Pons (tissue), 1 donor: ENCODE results near the gene CACNB1.
"Not testable (repeated sequence)": the region's sequence is repeated elsewhere in the genome, so short reads cannot be mapped to it uniquely, and the experiment has no call there.

Experiments
- DNase-seq: peaks from one replicate; pipeline ENCODE4 v3.0.0-alpha.2; 2016; ENCODE audit warnings: low spot score

The CACNB1 gene

DNA sequence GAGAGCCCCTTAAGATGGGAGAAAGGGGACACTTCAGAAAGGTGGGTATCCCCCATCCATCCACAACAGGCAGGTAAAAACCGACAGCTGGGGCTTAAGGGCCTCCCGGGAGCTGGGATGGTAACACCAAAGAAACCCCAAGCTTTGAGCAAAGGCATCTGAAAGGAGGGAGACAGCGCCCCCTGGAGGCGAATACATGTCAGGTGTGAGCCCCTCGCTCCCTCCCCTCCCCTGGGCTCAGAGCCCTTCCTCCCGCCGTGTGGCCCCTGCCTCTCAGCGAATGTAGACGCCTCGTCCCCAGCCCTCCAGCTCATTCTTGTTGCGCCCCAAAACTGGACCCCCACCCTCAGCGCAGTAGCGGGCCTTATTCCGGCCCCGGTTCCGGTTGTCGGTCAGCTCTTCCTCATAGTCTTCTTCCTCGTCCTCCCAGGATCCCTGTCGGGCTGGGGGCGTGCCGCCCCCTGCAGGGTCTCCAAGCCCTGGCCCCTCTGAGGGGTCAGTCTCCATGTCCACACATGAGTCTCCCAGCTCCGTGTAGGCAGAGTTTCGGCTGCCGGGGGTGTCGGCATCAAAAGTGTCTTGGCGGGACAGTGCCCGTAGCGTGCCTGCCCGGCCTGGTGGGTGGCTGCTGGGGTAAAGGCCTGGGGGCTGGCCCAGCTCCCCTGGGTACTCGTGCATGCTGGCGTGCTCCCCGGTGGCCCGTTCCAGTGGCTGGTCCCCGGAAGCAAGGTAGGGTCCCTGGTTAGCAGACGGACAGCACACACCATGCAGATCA is 22.4 kb downstream of the CACNB1 start:
- peak; percentile 60 for DNase-seq

DNA sequence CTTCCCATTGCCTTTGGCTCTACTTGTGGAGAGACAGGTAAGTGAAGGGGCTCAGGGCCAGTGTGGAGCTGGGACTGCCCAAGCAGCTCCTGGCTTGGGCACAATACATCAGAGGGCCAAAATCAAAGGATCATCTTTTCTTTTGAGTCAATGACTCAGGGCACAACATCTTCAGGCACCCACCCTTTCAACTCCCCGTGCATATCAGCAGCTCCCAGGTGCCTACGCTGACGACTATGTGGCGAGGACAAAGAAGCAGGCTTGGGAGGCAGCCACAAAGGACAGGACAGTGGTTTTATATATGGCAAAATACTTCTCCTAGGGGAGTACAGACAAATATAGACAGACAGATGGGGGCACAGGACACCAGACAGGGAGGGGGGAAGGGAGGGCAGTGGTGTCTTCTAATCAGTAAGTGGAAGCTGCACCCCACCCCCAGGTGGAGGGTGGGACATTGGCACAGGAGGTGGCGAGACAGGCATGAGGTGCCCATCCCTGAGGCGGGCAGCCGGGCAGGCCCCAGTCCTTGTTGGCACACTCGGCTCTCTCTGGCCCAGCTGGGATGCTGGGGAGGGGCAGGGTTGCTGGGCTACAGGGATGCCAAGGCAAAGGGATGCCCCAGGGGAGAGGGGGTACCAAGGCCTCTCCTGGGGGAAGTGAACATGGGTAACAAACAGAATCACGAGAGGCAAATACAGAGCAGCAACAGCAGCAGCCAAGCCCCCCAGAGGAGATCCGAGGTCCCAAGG is 23.8 kb downstream of the CACNB1 start:
- DNase-seq, result no peak

GRCh38 chr17:39173080-39173479 is 24.4 kb downstream of the CACNB1 start:
- DNase-seq, result no peak

DNA sequence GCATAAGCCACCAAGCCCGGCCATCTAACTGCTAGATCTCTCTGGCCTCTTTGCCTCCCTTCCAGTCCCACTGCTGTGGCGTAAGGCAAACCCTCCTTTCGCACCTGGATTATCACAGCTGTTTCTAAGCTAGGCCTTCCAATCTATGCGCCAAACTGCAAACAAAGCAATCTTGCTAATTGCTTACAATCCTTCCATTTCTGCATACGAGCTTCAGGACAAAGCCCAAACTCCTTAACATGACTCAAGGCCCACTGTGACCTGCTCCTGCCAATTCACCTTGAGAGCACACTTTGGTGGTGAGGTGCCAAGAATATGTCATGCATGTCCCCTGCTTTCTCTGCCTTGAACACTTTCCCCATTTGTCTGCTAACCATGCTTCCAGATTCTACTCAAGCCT is 25.5 kb downstream of the CACNB1 start:
- DNase-seq, result no peak

GRCh38 chr17:39170558-39170957 is 26.9 kb downstream of the CACNB1 start:
- DNase-seq, result no peak

GRCh38 chr17:39170109-39170508 is 27.4 kb downstream of the CACNB1 start:
- DNase-seq, result no peak

- DNase-seq, result no peak
Measured at GRCh38 chr17:39169518-39169917, 28.0 kb downstream of the CACNB1 start.

DNA sequence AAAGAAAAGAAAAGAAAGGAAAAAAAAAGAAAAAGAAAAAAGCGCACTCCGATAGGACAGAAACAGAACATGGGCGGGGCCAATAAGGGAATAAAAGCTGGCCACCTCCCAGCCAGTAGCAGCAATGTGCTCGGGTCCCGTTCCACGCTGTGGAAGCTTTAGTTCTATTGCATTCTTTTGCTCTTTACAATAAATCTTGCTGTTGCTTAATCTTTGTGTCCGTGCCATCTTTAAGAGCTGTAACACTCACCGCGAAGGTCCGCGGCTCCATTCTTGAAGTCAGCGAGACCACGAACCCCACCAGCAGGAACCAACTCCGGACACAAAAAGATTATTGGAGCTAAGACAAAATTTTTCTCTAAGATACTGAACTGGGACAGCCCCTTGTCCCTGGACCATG is 28.4 kb downstream of the CACNB1 start:
- DNase-seq, result no peak

DNA sequence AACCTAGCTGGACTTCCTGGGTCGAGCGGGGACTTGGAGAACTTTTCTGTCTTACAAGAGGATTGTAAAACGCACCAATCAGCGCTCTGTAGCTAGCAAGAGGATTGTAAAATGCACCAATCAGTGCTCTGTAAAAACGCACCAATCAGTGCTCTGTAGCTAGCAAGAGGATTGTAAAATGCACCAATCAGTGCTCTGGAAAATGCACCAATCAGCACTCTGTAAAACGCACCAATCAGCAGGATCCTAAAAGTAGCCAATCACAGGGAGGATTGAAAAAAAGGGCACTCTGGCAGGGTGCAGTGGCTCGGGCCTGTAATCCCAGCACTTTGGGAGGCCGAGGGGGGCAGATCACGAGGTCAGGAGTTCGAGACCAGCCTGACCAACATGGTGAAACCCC is 29.0 kb downstream of the CACNB1 start:
- DNase-seq, result not testable (repeated sequence)

DNA sequence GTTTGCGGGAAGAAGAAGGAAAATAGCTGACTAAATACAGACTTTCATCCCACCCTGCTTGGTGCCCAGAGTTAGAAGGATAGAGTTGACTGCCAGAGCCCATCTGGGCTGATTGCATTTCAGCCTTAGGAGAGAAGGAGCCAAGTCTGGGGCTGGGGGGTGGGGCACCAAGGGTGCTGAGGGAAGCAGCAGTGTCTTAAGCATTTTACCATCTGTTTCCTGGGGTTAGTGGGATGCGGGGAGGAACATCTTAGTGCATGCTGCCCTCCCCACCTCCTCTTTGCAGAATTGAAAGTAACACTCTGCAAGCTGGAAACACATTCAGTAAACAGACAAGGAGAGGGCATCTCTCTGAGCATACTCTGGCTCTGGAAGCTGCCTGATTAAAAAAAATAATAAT is 30.0 kb downstream of the CACNB1 start:
- peak; percentile 79 for DNase-seq

DNA sequence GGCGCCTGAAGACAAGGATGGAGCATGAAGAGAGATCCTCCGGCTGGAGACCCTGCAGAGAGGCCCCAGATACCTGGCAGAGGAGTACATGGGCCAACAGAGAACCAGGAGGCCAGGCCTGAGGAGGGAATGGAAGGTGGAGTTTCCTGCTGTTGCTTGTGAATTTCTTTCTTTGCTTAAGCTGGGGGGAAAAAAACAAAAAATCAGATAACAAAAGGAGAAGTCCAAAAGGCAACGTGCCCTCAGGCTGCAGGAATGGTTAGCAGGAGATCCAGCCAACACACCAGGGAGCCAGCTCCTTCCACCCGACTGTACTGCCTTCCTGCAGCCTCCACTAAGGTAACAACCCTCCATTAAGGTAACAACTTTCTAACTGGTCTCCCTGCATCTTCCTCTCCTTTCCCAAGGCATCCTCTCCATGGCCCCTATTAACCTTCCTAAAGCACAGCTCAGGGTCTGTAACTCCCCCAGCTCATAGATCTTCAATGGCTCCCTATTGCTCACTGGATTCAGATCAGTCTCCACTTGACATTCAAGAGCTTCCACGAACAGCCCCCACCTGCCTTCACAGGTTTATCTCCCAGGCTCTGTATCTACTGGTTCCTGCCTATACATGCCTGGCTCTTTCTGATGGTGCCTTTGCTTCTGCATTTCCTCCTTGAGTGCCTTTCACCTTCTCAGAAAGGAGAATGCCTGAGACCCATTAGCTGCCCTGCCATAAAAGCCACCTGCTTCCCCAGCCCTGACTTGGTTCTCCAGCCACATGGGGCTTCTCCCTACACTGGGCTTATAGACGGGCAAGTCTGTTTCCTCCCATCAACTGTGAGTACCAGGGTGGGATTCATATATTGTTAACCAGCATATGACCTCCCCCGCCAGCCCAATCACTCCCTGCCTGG is 30.8 kb downstream of the CACNB1 start:
- DNase-seq, result no peak

DNA sequence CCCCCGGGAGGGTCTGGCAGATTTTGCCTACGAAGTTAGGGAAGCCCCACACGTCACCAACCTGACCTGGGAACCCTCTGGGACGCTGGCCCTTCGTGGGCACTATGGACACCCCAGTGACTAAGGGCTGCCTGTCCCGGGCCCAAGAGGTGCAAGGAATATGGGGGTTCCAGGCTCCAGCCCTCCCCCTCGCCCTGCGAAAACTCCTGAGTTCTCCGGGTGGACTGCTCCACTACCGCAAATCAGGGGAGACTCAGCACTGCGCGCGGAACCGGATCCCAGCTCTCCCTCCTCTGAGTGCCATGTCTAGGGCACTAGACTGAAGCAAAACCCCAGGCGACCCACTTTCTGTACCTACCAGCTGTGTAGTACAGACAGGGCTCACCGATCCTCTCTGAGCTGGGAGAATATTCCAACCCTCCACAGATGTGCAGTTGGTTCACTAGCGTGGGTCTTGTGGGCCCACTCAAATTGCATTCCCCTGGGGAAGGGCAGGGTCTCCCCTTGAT is 31.6 kb downstream of the CACNB1 start, which contains the start of gene ARL5C:
Gene ARL5C, minus strand, starts transcription at position 321 of the 509 bp plus-strand sequence. CDS start 401 bp downstream, outside the sequence.
- no peak for DNase-seq

DNA sequence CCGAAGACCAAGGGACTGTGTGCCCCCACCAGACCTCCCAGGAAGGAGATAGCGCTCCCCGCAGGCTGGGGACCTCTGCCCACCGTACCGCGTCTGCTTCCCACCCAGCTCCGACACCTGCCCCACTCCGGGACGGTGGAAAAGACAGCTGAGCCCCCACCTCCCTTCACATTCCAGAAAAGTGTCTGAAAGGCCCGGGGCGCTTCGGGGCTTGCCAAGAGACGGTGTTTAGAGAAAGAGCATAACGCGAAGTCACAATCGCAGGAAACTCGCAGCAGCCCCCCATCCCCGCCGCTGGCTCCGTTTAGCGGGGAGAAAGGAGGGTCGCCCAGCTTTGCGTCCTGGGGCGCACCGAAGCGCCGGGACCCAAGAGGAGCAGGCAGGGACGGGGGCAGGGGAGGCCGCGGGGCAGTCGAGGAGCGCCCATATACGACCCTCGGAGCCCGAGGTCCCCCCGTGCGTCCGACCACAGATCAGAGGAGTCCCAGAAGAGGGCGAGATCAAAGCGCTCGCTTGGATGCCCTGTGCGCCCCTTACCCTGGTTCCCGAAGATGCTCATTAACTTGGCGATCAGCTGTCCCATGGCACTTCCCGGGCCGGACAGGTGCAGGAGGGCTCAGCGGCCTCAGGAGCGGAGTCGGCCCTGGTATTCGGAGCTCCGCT is 32.2 kb downstream of the CACNB1 start:
- DNase-seq, result no peak

GRCh38 chr17:39164675-39165143 is 32.8 kb downstream of the CACNB1 start:
- peak; percentile 72 for DNase-seq

- DNase-seq, result no peak
Measured at GRCh38 chr17:39161962-39162361, 35.5 kb downstream of the CACNB1 start.

DNA sequence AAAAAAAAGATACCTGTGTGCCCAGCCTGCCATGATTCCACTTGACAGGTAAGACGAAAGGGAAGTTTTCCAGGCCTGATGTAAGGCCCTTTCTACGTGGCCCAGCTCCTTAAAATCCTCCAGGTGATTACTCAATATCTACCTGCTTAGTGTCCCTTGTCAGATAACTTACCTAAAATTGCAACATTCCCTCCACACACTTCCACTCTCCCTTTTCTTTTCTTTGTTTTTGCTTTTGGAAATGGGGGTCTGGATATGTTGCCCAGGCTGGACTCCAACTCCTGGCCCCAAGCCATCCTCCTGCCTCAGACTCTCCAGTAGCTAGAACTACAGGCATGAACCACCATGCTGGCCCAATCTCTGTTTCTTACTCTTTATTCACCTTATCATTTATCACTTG is 38.8 kb downstream of the CACNB1 start:
- DNase-seq, result no peak

GRCh38 chr17:39156491-39156890 is 41.0 kb downstream of the CACNB1 start:
- no peak for DNase-seq

DNA sequence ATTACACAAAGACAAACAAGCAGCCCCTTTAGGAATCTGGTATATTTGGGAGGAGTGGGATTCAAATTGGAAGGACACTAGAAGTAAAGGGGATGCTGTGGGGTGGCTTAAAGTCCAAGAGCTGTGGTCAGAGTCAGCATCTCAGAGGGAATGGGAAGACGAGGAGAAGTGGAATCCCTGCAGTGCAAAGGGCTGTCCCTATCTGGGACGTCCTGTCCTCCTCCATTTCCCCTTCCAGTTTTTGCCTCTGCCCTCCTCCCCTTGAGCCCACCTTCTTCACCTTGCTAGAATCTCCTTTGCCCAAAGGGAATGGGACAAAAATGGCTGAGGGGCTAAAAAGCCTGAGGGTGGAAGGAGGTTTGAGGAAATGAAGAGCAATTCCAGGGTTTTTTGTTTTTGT is 41.8 kb downstream of the CACNB1 start:
- DNase-seq, result no peak

GRCh38 chr17:39153599-39154051 is 43.8 kb downstream of the CACNB1 start:
- peak; percentile 95 for DNase-seq

DNA sequence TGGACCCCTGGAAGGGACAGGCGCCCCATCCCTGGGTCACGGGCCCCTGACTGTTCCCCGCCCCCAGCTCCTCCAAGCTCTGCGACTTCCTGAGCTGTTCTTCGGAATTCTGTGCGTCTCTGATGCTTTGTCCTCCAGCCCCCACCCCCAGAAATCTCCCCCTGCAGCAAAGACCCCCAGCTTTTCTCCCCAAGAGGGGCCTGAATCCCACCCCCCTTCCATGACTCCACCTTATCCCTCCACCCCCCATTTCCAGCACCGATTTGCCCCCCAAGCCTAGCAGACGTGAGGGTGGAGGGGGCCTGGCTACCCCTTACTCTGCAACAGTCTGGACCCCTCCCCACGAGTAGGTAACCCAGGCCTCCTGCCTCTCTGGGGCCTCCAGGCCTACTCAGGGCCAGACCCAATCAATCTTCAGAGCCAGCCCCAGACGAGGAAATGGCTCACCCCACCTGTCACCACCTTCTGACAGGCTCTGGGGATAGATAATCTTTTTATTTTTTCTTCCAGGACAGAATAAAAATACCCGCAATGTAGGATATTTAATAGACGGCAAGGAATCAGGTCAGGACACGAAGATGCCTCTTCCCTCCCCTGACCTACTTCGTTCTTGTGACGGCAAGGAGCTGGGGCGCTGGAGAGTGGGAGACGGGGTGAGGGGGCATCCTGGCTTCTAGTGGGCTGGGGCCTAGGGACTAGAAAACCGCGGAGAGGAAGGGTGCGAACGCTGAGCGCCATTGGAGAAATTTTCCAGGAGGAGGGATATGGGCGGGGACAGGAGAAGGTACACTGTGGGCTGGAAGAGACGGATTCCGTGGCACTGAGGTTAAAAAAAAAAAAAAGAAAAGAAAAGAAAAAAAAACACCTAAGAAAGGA is 45.3 kb downstream of the CACNB1 start:
- no peak for DNase-seq
